CD4-positive, alpha-beta T cell (primary cell): Measurements from ENCODE around the gene IRF3. TPM values are rescaled to one million over a fixed set of nuclear protein-coding genes. Genes with fewer than 3 reads are reported as not detected.

Source experiments
- ATAC-seq: fragments of 200-7000 bp; cut with Tn5 transposase; one replicate; pipeline ENCODE4 v1.10.0; 2022; ENCODE audit warnings: mild to moderate bottlenecking; ENCODE audit not compliant: poor library complexity
- CTCF ChIA-PET: fragments of 350-600 bp; sonication (Branson Sonifier 250); formaldehyde crosslinking; loops from one replicate; lab custom pipeline; 2021; ENCODE audit warnings: antibody characterized with exemption, inconsistent platforms; lab: Charles Lee
- POLR2A ChIA-PET: fragments of 350-600 bp; sonication (Branson Sonifier 250); formaldehyde crosslinking; loops from one replicate; lab custom pipeline; 2021; ENCODE audit warnings: antibody characterized with exemption, inconsistent platforms; lab: Charles Lee
- DNase-seq, 14 experiments: peaks; one replicate each; pipeline ENCODE4 v3.0.0-alpha.2; 2013 to 2020; ENCODE audit warnings: mixed read lengths in 2 of 14
- H3K27ac ChIP-seq, 2 donors: one replicate each; pipeline versions ENCODE4 v1.5.1 to v1.7.0; 2013; ENCODE audit warnings: low read length in 2 of 2, low read depth in 1 of 2, mild to moderate bottlenecking in 1 of 2
- H3K27me3 ChIP-seq, 2 experiments: 1 replicate in 1 of 2; 2 replicates in 1 of 2; pipeline versions ENCODE4 v1.6.1 to v1.7.0; 2013; ENCODE audit warnings: low read length in 2 of 2, control low read depth in 1 of 2, mild to moderate bottlenecking in 1 of 2, moderate library complexity in 1 of 2; ENCODE audit not compliant: insufficient read depth in 2 of 2, control insufficient read depth in 1 of 2
- H3K36me3 ChIP-seq: one replicate; pipeline ENCODE4 v1.6.1; 2013; ENCODE audit warnings: low read length, control low read depth; ENCODE audit not compliant: insufficient read depth
- H3K4me1 ChIP-seq: one replicate; pipeline ENCODE4 v1.6.1; 2013; ENCODE audit warnings: low read length, control low read depth; ENCODE audit not compliant: insufficient read depth
- H3K4me3 ChIP-seq: one replicate; pipeline ENCODE4 v1.5.1; 2013; ENCODE audit warnings: mild to moderate bottlenecking, low read length, moderate library complexity
- H3K9me3 ChIP-seq, 2 experiments: 1 replicate in 1 of 2; 2 replicates in 1 of 2; pipeline versions ENCODE4 v1.6.1 to v1.7.0; 2013; ENCODE audit warnings: low read length in 2 of 2, mild to moderate bottlenecking in 2 of 2, control low read depth in 1 of 2, moderate library complexity in 1 of 2; ENCODE audit not compliant: control insufficient read depth in 1 of 2, insufficient read depth in 1 of 2
- H3K27ac Mint-ChIP-seq: one replicate; pipeline ENCODE4 v1.8.0; 2020; ENCODE audit warnings: mixed read lengths
- H3K27me3 Mint-ChIP-seq: one replicate; pipeline ENCODE4 v1.8.0; 2021; ENCODE audit warnings: mixed read lengths
- H3K36me3 Mint-ChIP-seq: one replicate; pipeline ENCODE4 v1.8.0; 2021; ENCODE audit warnings: low read depth, mixed read lengths
- H3K4me1 Mint-ChIP-seq: one replicate; pipeline ENCODE4 v1.8.0; 2021; ENCODE audit warnings: low read depth, mixed read lengths
- H3K4me3 Mint-ChIP-seq: one replicate; pipeline ENCODE4 v1.8.0; 2020; ENCODE audit warnings: mild to moderate bottlenecking, mixed read lengths
- H3K9me3 Mint-ChIP-seq: one replicate; pipeline ENCODE4 v1.8.0; 2020; ENCODE audit warnings: mixed read lengths
- CTCF ChIP-seq: fragments of 200-600 bp; IDR thresholded peaks from one replicate; pipeline ENCODE4 v1.8.0; 2022; ENCODE audit warnings: antibody characterized with exemption, mild to moderate bottlenecking
- intact Hi-C, 2 experiments: fragments of 100-400 bp; cut with DNase I in 1 of 2; cut with micrococcal nuclease in 1 of 2; formaldehyde crosslinking; loops; one replicate each; pipeline versions ENCODE4 v1.15.1 to v1.9.0; 2023 to 2025; cut with DNase I, micrococcal nuclease
- total RNA-seq, 174 experiments: library from RNA in 2 of 174; stranded (reverse) in 2 of 174; gene quantifications; one replicate each; pipeline ENCODE4 v1.2.3 and lab custom pipeline; 2021 to 2026

The IRF3 gene
- total RNA-seq, 2 experiments from 2014 or later: 109 to 119 TPM

- intact Hi-C loops: no loop called here
- H3K36me3 ChIP-seq: peaks cover 53% of the 10 kb centered on the region
- H3K9me3 ChIP-seq: peaks cover 0 to under 1% of the 10 kb centered on the region in 2 experiments
- ChIA-PET POLR2A (no interaction called here), CTCF (no interaction called here)
- peaks cover 4 to 5% of the 10 kb centered on the region in 2 experiments for H3K27me3 ChIP-seq
- TF ChIP-seq CTCF: no peak
- no peak overlapping the region for H3K27ac ChIP-seq
- peaks cover 8% of the 10 kb centered on the region for H3K27me3 Mint-ChIP-seq
- no peak for ATAC-seq
- H3K4me3 ChIP-seq: no peak overlapping the region
- DNase-seq: peak in 1 of 14 experiments; percentile 29
- H3K4me3 Mint-ChIP-seq: no peak overlapping the region
- H3K27ac Mint-ChIP-seq: no peak overlapping the region
- H3K4me1 ChIP-seq: peaks cover 28% of the 10 kb centered on the region
- peaks cover 14% of the 10 kb centered on the region for H3K4me1 Mint-ChIP-seq
- no peaks in the 10 kb centered on the region for H3K9me3 Mint-ChIP-seq
- H3K36me3 Mint-ChIP-seq: peaks cover 63% of the 10 kb centered on the region
Measured at GRCh38 chr19:49685845-49686332, 20.2 kb upstream of the IRF3 start.

- Mint-ChIP-seq H3K36me3 (peaks cover 71% of the 10 kb centered on the region), H3K27ac (no peak overlapping the region), H3K4me1 (peaks cover 13% of the 10 kb centered on the region), H3K27me3 (no peaks in the 10 kb centered on the region), H3K9me3 (no peaks in the 10 kb centered on the region), H3K4me3 (no peak overlapping the region)
- Histone ChIP-seq H3K4me3 (no peak overlapping the region), H3K27ac (no peak overlapping the region), H3K27me3 (no peaks in the 10 kb centered on the region), H3K9me3 (no peaks in the 10 kb centered on the region), H3K4me1 (peaks cover 28% of the 10 kb centered on the region), H3K36me3 (peaks cover 61% of the 10 kb centered on the region)
- POLR2A ChIA-PET: no interaction called here
- ATAC-seq: no peak
- CTCF ChIA-PET: no interaction called here
- intact Hi-C loops: no loop called here
- peak in 1 of 14 experiments; percentile 38 for DNase-seq
- no peak for TF ChIP-seq CTCF
Measured at GRCh38 chr19:49684983-49685553, 19.4 kb upstream of the IRF3 start.

- H3K36me3 ChIP-seq: peaks cover 63% of the 10 kb centered on the region
- intact Hi-C loops: no loop called here
- peak in 4 of 14 experiments; percentile 28 to 62 (median 42) for DNase-seq
Measured at GRCh38 chr19:49684251-49684982, 18.8 kb upstream of the IRF3 start.

More at GRCh38 chr19:49684251-49684982, 18.8 kb upstream of the IRF3 start:
- Mint-ChIP-seq H3K27me3 (no peaks in the 10 kb centered on the region), H3K4me1 (peaks cover 13% of the 10 kb centered on the region), H3K27ac (no peak overlapping the region), H3K9me3 (no peaks in the 10 kb centered on the region), H3K36me3 (peaks cover 71% of the 10 kb centered on the region), H3K4me3 (no peak overlapping the region)
- Histone ChIP-seq H3K27ac (no peak overlapping the region), H3K4me1 (peaks cover 28% of the 10 kb centered on the region), H3K27me3 (no peaks in the 10 kb centered on the region), H3K9me3 (no peaks in the 10 kb centered on the region), H3K4me3 (no peak overlapping the region)
- no peak for ATAC-seq
- no peak for TF ChIP-seq CTCF
- POLR2A ChIA-PET: no interaction called here
- CTCF ChIA-PET: no interaction called here
